Progenitor cell of endocrine pancreas (in vitro differentiated cells): ENCODE data around the gene RNU6-1. TPM values are rescaled to one million over a fixed set of nuclear protein-coding genes. Genes with fewer than 3 reads are reported as not detected.

Source experiments
- DNase-seq: peaks from one replicate; pipeline ENCODE4 v3.0.0; 2021; ENCODE audit warnings: low spot score; ENCODE audit not compliant: unreplicated experiment
- H3K27ac Mint-ChIP-seq: 2 replicates; pipeline ENCODE4 v1.8.0; 2021; ENCODE audit warnings: mild to moderate bottlenecking, moderate library complexity, mixed read lengths
- H3K27me3 Mint-ChIP-seq: 2 replicates; pipeline ENCODE4 v1.8.0; 2021; ENCODE audit warnings: mixed read lengths
- H3K36me3 Mint-ChIP-seq: 2 replicates; pipeline ENCODE4 v1.8.0; 2022; ENCODE audit warnings: mixed read lengths; ENCODE audit not compliant: insufficient read depth
- H3K4me1 Mint-ChIP-seq: 2 replicates; pipeline ENCODE4 v1.8.0; 2021; ENCODE audit warnings: low read depth, mixed read lengths
- H3K4me3 Mint-ChIP-seq: 2 replicates; pipeline ENCODE4 v1.8.0; 2021; ENCODE audit warnings: low read depth, mild to moderate bottlenecking, moderate library complexity, mixed read lengths
- H3K9me3 Mint-ChIP-seq: 2 replicates; pipeline ENCODE4 v1.8.0; 2021; ENCODE audit warnings: low read depth, mixed read lengths
- CTCF ChIP-seq: fragments of 200-600 bp; sonication (generic); IDR thresholded peaks from one replicate; pipeline ENCODE4 v1.5.0; 2021; ENCODE audit warnings: antibody characterized with exemption, mild to moderate bottlenecking; ENCODE audit not compliant: unreplicated experiment
- total RNA-seq: library from RNA; stranded (reverse); gene quantifications from 2 replicates; pipeline ENCODE4 v1.2.1, GENCODE V29; 2021

RNU6-1 gene
- total RNA-seq, 1 donor from 2014 or later = not detected

- DNase-seq = no peak
- Mint-ChIP-seq H3K4me1 (peaks cover 15% of the 10 kb centered on the region), H3K27ac (peak overlapping the region; percentile 25), H3K27me3 (no peaks in the 10 kb centered on the region), H3K4me3 (no peak overlapping the region), H3K36me3 (peaks cover 3% of the 10 kb centered on the region), H3K9me3 (no peaks in the 10 kb centered on the region)
- no peak for TF ChIP-seq CTCF
Measured at GRCh38 chr15:67807836-67808235, 32.0 kb downstream of the RNU6-1 start.

DNA sequence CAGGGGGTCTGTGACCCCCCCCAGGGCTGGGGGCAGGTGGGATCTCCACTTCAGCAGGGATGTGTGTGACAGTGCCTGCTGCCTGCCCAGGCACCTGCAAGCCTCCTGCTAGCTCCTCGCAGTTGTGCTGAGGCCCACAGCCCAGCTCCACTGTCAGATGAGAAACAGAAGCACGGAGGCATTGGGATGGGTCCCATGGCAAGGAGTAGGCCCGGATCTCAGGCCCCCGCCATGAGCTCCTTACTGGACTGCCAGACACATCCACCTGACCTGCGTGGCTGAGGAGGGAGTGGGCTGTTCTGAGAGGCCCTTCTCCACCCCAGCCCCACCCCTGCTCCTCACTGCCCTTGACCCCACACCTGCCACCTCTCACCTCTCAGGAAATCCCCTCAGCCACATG lies 32.7 kb downstream of the RNU6-1 start:
- H3K4me1 Mint-ChIP-seq = peaks cover 8% of the 10 kb centered on the region
- peaks cover 3% of the 10 kb centered on the region for H3K36me3 Mint-ChIP-seq
- no peak for TF ChIP-seq CTCF
- no peak overlapping the region for H3K27ac Mint-ChIP-seq
- no peak for DNase-seq
- H3K27me3 Mint-ChIP-seq = no peaks in the 10 kb centered on the region
- H3K9me3 Mint-ChIP-seq = no peaks in the 10 kb centered on the region
- H3K4me3 Mint-ChIP-seq = no peak overlapping the region

DNA sequence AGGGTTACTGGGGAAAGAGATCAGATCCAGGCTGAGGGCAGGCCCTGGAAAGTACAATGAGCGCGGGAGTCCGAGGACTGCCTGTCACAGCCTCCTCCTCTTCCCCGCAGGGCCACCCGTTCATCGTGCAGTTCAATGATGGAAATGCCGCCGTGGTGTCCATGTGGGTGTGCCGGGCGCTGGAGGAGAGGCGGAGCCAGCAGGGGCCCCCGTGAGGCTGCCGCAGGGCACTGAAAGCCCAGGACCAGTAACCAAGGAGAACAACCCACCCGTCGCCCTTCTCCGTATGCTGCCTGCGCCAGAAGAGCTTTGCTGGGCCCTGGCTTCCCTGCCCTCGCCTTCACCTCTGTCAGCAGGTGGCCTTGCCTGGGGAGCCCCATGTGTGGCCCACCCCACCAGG lies 33.3 kb downstream of the RNU6-1 start:
- no peak for TF ChIP-seq CTCF
- Mint-ChIP-seq H3K9me3 (no peaks in the 10 kb centered on the region), H3K27me3 (no peaks in the 10 kb centered on the region), H3K27ac (no peak overlapping the region), H3K4me3 (no peak overlapping the region), H3K36me3 (peaks cover 3% of the 10 kb centered on the region), H3K4me1 (peaks cover 6% of the 10 kb centered on the region)
- DNase-seq = no peak

DNA sequence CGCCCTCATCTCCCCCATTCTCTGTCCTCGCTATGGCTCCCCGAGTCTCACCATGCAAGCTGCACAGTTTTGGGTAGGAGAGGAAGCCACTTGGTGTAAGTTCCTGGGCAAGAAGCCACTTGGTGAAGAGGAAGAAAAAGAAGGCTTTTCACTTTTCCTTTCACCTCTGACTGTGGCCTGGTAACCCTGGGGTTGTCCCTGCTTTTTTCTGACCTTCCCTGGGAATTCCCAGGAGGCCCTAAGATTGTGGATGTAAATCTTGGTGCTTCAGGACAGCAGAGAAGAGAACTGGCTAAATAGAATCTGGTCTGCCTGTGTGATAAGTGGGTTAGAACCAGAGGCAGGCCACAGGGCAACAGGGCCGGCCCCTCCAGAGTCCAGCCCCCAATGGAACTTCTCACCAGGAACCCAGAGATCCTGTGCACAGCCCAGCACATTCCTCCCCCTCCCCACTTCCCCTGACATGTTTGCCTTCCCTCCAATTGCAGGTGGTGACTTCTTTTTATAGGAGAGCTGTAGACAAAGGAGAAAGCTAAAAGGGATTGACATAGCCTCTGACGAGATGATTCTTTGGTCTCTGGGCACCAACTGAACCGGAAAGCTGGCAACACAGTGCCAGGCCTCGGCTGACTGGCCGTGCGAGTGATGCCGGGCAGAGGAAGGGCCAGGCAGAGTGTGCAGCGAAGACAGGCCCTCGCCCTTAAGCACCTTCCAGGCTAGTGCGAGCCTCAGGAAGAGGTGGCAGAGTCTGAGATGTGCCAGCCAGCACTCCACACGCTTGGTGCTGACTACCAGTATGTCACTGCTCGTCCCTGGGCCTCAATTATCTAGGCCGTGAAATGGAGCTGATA lies 34.0 kb downstream of the RNU6-1 start:
- Mint-ChIP-seq H3K36me3 (peaks cover 3% of the 10 kb centered on the region), H3K4me1 (peaks cover 6% of the 10 kb centered on the region), H3K27ac (no peak overlapping the region), H3K4me3 (no peak overlapping the region), H3K27me3 (no peaks in the 10 kb centered on the region), H3K9me3 (no peaks in the 10 kb centered on the region)
- TF ChIP-seq CTCF = no peak
- DNase-seq = no peak

- no peak for TF ChIP-seq CTCF
- H3K27me3 Mint-ChIP-seq = no peaks in the 10 kb centered on the region
- no peaks in the 10 kb centered on the region for H3K9me3 Mint-ChIP-seq
- peaks cover 6% of the 10 kb centered on the region for H3K4me1 Mint-ChIP-seq
- H3K27ac Mint-ChIP-seq = no peak overlapping the region
- peaks cover 3% of the 10 kb centered on the region for H3K36me3 Mint-ChIP-seq
- no peak overlapping the region for H3K4me3 Mint-ChIP-seq
- no peak for DNase-seq
Measured at GRCh38 chr15:67805008-67805665, 34.7 kb downstream of the RNU6-1 start.
